GM18498 (cell line): Measurements from ENCODE around the gene MGLL.

ENCODE experiments used
- ATAC-seq: cut with Tn5 transposase; IDR thresholded peaks from one replicate; pipeline ENCODE4 v1.9.1; 2021; ENCODE audit warnings: mild to moderate bottlenecking, moderate library complexity; ENCODE audit not compliant: unreplicated experiment

Gene MGLL

DNA sequence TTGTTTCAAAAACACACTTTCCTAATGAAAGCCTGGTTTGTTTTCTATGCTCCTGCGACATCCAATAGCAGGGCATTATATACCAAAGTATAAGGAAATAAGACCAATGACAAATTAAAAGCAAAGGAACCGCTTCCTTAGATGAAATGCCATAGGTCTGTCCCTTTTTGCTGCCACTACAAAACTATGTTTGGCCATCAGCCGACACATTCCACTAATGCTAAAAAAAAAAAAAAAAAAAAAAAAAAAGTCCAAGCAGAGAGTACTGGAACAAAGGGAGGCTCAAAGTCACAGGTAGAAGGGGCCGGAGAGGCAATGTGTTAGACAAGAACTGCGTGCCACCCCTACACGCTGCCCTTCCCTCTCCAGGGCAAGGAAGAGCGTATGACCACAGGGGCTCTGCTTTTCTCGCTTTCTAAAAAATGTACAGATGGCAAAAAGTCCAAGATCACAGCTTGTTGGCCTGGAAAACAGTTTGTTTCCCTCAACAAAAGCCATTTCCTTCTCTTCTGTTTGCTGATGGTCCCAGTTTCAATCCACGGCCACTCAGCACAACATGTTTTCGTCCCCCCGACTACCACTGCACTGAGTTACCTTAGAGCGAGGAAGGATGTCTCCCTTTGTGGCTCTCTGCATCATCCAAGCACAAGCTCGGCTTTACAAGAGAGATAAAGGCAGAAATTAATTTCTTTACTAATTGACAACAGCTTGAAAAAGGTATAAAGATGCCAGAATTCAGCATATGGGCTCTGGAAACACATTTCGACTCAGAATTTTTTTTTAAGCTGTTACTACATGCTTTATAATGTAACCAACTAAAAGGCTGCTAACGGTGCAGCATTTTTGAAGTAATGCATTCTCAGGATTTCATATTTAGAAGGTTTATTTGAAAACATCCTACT is 78.7 kb downstream of the MGLL start:
- no peak for ATAC-seq

DNA sequence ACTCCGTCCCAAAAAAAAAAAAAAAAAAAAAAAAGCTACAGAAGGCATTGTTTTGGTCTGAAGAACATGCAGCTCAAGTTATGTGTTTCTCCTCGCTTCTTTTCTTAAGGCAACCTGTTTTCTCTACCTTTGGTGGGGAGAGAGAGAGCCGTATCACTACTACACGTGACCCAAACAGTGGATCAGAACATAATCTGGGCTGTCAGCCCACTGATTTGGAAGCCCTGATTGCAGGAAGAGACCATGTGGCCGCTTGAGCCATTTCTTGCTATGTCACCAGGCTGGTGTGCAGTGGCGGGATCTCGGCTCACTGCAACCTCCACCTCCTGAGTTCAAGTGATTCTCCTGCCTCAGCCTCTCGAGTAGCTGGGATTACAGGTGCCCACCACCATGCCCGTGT is 79.7 kb downstream of the MGLL start:
- ATAC-seq = no peak

GRCh38 chr3:127741690-127742089 is 80.6 kb downstream of the MGLL start:
- ATAC-seq = no peak

- no peak for ATAC-seq
These were observed 81.1 kb downstream of the MGLL start for GRCh38 chr3:127741246-127741645.

DNA sequence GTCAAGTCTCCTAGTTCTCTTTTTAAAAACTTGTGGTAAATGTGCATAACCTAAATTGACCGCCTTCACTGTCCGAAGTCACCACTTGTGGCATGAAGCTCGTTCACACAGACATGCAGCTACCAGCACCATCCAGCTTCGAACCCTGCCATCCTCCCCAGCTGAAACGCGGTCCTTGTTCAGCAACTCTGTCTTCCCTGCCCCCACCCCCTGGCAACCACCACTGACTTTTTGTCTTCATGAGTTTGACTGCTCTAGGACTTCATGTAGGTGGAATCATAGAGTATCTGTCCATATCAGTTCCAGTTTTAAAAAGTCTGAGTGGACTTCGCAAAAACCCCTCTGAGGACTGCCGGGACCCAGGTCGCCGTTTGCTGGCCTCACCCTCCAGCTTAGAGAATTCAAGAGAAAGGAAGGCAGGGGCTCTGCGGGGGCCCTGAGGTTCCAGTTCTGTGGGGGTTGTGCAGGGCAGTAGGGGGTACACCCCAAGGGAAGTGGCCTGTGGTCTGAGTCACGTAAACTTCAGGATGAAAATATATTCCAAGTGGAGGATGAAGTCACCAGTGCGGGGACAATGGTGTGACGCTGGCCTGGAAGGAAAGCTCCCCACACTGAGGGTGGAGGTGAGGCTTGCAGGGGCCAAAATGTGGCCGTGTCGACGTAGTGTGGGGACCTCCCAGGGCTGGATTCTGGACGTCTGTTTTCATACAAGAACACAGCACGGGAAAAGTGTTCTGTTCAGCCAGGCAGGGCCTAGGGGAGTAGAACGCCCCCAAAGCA is 82.0 kb downstream of the MGLL start:
- ATAC-seq = no peak

DNA sequence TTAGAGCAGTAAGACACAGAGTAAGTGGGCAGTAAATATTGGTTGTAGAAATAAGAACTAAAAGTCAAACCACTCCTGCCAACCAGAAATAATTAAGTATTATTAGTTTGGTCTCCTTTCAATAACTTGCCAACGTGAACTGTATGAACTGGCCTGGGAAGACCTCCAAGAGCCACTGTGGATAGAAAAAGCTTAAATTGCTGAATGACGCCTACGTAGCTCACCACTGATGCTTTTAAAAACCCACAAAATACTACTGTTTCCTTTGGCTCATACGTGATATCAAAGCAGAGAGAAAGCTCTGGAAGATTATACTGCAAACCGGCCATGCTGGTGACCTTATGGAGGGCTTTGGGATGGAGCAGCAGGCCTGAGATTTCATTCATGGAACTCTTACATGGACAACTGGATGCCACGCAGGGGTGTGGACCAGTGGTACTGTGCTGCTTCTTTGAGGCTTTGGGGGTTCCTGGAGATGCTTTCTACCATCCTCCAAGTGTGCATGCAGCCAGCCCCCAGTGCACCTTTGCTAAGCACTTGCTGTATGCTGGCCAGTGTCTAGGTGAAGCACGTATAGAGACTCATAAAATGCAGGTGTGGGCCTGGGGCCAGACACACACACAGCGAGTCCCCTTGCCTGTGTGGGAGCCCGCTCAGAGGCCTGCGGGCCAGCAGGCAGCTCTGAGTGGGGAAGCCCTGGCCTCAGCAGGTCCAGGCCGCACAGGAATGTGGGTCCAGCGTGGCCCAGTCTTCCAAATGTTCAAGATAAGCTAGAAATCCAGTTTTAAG is 82.8 kb downstream of the MGLL start:
- no peak for ATAC-seq

- ATAC-seq = no peak
These were observed 84.0 kb downstream of the MGLL start for GRCh38 chr3:127738192-127738840.

- ATAC-seq = no peak
These were observed 85.3 kb downstream of the MGLL start for GRCh38 chr3:127736801-127737539.

- ATAC-seq = peak; percentile 72
These were observed 86.3 kb downstream of the MGLL start for GRCh38 chr3:127735767-127736693.

GRCh38 chr3:127734754-127735473 is 87.4 kb downstream of the MGLL start:
- ATAC-seq = no peak

DNA sequence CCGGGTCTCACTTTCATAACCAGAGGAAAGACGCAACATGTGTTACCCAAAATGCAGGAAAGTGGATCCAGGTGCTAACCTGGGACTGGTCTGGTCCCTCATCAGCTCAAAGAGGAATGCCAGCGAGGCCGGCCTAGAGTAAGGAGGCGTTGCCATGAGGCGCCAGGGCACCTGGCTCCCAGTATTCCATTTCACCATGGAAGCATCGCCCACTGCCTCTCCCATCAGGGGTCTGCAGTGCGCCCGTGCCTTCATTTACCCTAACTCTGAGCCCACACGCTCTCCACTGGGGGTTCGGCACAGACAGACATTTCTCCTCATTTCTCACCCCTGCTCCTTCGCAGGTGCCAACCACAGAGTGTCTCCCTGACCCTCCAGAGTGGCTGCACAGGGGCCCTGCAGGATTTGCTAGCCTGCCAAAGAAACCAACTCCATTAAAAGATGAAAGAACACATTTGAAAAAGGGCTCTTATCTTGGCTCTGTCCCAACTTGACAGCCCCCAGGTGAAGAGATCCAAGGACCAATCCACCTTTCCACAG is 88.1 kb downstream of the MGLL start:
- no peak for ATAC-seq

- no peak for ATAC-seq
These were observed 88.5 kb downstream of the MGLL start for GRCh38 chr3:127733781-127734180.

DNA sequence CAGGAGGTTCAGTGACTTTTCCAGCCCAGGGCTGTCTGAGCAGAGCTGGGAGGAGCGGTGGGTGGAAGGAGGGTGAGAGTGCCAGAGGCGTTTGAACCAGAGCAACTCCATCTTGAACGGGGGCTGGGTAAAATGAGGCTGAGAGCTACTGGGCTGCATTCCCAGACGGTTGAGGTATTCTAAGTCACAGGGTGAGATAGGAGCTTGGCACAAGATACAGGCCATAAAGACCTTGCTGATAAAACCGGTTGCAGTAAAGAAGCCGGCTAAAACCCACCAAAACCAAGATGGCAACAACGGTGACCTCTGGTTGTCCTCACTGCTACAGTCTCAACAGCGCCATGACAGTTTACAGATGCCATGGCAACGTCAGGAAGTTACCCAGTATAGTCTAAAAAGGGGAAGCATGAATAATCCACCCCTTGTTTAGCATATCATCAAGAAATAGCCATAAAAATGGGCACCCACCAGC is 89.4 kb downstream of the MGLL start:
- ATAC-seq = no peak

DNA sequence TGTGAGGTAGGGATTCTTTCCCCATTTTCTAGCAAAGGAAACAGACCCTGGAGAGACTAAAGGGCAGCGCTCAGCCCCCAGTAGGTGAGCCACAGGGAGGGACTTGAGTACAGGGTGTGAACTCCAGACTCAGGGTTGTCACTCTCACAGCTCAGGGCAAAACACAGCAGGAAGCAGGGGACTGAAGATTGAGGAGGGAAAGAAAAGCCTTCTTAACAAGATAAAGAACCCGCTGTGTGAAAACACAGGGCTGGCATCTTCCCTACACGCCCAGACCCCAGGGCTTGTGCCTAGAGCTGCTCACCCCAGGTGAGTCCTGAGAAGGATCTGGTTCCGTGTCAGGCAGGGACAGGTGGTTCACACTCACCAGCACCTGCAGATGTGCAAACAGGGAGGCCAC is 90.0 kb downstream of the MGLL start:
- no peak for ATAC-seq

- ATAC-seq = no peak
These were observed 90.6 kb downstream of the MGLL start for GRCh38 chr3:127731546-127732289.

GRCh38 chr3:127730666-127731295 is 91.5 kb downstream of the MGLL start:
- no peak for ATAC-seq

DNA sequence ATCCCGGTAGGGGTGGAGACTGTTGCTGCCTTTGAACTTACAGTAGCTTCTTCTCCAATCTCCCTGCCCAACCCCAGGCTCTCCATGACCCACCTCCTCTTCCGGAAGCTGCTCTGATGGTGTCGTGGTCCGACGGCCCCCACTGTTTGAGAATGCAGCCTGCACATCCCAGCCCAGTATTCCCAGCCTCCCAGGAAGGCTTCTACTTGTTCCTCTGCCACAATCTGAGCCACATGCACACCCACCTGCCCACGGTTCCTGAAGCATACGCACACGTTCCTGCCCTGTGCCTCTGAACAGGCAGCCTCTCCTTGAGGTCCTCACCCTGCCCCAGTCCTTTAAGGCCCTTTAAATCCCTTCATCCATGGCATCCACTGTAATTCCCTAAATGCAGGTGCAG is 92.1 kb downstream of the MGLL start:
- no peak for ATAC-seq
